ENCODE results near the gene UBE2E2.

The UBE2E2 gene

DNA sequence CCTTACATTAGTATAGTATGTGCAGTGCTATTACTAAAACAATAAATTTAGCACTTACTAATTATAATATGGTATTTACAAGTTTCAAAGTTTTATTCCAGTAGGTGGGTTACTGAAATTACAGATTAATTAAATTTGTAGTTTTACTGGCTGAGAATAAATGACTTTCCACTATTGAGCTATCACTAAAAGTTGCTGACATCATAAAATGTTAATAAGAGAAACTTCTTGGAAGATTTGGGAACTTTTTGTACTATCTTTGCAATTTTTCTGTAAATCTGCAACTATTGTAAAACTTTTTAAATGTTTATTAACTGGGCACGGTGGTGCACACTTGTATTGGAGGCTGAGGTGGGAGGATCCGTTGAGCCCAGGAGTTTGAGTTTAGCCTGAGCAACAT is 247.7 kb downstream of the UBE2E2 start:
- no peak for DNase-seq

DNA sequence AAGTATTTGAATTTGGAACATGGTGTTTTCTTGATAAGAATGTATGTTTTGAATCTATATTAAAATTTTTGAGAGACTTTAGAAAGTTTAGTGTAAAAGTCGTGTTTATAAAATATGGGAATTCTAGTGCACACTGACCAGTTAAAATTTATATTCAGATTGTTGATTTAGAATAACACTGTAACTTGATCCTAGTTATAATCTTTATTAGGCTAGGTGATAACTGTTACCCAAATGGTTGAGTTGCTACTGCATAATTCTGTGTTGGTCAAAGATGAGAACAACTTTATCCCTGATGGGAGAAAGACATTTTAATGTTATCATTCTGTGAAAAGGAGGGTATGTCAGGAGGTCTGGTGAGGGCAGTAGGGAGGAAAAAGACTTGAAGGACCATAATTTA is 249.3 kb downstream of the UBE2E2 start:
- DNase-seq: no peak

DNA sequence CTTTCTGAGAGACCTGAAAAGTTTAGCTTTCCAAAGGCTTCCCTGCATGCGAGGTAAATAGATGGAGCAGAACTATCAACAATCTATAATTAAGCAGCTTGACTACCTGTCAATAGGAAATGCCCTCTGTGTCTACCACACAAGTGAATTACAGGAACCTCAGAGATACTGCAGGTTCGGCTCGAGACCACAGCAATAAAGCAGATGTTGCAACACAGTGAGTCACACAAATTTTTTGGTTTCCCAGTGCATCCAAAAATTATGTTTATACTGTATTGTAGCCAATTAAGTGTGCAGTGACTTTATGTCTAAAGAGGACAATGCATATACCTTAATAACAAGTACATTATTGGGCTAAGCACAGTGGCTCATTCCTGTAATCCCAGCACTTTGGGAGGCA is 252.0 kb downstream of the UBE2E2 start:
- no peak for DNase-seq

DNA sequence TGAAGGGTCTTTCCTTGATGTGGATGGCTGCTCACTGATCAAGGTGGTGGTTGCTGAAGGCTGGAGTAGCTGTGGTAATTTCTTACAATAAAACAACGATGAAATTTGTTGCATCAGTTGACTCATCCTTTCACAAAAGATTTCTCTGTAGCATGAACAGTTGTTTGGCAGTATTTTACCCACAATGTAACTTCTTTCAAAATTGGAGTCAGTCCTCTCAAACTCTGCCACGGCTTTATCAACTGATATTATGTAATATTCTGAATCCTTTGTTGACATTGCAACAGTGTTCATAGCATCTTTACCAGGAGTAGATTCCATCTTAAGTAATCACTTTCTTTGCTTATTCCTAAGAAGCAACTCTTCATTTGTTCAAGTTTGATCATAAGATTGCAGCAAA is 252.6 kb downstream of the UBE2E2 start:
- no peak for DNase-seq

DNA sequence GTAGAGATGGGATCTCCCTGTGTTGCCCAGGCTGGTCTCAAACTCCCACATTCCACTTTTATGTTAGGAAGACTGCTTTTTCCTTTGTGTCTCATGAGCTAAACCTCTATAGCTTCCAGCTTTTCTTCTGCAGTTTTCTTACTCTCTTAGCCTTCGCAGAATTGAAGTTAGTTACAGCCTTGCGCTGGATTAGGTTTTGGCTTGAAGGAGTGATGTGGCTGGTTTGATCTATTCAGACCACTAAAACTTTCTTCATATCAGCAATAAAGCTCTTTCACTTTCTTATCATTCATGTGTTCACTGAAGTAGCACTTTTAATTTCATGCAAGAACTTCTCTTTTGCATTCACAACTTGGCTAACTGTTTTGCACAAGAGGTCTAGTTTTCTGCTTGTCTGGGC is 254.6 kb downstream of the UBE2E2 start:
- no peak for DNase-seq

DNA sequence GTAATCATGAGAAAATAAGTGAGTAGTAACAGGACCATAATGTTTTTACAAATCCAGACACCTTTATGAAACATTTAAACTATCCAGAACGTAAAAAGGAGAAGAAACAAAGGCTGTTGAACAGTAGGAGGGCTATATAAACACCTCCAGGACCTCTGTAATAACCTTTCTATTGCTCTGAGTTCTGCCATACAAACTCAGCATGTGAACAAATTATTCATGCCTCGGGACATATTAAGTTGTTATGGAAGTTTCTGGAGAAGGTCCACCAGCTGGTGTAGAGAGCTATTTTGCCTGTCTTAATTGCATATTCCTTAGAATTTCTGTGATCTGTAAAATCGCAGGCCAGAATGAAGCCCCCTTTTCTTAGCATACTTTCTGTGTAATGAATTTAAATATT is 256.3 kb downstream of the UBE2E2 start:
- no peak for DNase-seq

DNA sequence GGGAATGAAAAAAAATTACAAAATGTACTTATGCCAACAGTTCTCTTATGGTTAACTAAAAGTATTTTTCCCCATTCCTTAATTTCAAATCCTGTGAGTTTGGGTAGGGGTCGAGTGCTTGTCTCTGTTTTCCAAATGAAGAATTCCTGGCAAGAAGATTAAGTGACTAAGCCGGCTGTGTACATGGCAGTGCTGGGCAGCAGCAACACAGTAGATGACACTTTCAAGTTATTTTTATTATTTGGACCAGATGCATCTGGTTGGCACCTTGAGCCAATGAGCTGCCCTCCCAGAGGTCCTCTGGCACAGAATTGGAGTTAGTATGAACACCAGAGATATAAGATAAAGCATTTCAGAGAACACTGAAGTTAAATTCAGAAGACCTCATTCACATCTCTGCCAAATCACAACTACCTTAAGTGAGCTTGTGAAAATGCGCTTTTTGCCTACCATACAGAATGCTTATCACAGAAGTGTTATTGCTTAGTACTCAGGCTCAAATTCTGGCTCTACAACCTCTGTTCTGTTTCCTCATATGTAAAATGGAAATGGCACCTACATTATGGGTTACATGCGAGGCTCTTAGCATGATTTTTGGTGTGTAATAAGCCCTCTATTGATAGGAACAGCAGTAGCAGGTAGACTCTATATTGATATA is 256.9 kb downstream of the UBE2E2 start:
- DNase-seq: no peak

DNA sequence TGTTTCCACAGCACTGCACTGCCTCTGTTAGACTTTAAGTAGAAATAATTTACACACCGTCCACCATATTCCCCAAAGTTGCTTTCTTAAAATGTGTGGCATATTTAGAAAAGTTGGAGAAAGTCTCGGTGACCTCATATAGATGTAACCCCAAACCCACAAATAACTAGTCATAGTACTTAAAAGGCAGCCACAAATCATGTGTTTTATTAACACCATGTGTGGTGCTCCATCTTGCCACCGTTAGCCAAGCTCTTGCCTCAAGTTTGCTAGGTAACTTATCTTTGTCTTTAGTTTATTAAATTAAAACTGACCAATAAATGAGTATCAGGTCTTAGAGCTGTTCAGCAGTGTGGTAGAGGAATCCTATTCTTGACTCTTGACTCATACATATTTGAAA is 257.9 kb downstream of the UBE2E2 start:
- no peak for DNase-seq

DNA sequence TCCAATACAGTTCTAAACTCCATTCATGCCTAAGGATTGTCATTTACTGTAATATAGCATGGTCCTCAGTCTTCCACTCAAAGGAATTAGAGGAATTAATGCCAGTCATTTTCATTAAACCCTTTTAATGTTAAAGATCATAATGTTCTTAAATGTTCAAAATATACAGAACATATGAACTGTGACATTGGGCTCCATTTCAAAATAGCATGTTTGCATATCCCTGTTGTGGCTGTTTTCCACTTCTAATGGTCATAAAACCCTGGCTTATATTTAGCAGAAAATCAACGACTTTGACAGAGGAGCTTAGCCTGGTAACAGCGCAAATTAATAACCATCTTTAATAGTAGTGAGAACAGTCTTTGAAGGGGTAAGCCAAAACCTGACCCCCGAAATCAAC is 260.7 kb downstream of the UBE2E2 start:
- DNase-seq: no peak

DNA sequence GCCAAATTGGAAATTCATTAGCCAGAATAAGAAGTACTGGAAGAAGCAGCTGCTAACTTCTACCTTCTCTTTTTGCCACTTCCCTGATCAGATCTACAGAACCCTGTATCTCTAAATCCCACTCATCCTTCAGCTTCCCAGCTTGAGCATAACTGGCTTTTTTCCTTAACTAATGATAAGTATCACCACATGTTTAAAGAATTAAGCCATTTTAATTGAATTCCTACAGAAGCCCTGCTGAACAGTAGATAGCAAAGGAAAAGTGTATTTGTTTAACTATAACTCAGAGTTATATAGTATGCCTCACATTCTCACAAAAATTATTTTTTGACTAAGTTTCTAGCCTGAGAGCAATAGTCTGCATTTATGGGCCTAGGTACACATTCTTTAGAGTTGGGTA is 262.4 kb downstream of the UBE2E2 start:
- no peak for DNase-seq

DNA sequence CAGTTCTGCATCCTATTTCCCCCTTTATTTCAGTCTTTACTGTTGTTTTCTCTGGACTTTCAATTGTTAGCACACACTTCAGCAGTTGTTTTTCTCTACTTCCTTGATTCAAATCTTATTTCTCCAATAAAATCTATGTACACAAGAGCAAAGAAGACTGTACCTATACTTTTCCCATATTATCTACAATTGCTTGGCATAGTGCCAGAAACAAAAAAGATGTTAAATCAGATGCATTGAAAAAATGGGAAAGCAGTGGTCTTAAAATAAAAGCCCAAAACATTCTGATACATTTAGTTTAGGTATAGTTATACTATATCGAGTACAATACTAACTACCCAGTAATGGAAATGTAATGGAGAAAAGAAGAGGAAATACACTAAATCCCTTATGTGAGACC is 265.1 kb downstream of the UBE2E2 start:
- DNase-seq: no peak

DNA sequence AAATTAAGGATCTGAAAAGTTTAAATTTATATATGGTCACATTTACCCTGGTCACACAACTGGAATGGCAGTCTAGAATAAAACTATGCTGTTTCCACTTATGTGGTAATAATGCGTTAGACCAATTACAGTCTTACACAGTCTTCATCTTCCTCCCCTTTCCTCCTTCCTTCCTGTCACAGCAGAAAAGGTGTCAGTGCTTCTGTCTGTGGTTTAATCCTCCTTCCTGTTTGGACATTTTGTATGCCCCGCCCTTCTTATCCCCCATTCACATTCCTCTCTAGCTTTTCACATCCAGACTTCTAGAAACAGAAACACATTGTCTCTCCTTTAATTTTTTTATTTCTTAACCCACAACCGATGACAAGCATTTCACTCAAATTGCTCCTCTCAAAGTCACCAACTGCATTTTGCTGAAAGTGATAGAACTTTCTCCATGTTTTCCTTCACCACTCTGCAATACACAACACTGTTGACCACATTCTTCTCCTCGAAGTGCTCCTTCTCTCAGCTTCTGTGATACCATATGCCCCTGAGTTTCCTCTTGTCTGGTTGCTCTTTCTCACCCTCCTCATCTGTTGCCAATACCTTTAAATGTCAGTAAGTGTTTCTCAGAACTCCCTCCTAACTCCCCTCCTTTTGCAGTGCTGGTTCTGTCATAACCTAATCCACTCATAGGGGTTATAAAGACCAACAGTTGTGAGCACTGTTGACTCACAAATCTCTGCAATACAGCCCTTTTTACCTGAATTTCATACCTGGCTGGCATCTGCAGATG is 271.6 kb downstream of the UBE2E2 start:
- no peak for DNase-seq

DNA sequence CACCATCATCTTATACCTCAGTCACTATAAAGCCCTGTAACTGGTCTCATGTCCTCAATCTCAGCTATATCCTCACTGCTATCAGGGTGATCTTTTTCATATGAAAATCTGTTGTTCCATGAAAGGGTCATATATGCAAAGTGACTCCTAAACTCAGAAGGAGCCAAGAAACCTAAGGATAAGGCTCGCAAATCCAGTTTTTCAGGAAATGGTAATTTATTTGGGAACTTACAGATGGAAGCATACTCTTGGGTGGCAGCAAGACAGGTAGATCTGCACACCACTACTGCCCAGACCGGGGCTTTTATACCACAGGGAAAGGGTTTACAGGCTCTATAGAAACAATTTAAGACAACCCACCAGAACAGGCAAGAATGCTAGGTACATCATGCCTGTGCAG is 272.3 kb downstream of the UBE2E2 start:
- DNase-seq: no peak

DNA sequence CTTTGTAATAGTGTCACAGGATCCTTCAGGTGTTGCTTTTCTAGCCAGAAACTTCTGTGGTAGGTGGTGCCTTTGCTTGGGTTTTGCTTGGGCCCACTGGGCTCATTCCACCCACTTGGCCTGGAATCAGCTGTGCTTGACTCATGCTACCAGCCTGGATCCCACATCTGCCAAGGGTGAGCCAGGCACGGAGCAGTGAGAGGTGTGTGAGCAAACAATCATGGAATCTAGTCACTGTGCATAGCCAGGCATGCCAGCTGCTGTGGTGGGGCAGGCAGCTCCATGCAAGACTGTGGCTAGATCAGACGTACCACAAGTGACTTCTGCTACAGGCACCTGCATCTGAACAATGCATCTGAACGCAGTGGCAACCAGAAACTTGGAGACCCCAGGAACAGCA is 275.9 kb downstream of the UBE2E2 start:
- DNase-seq: no peak

DNA sequence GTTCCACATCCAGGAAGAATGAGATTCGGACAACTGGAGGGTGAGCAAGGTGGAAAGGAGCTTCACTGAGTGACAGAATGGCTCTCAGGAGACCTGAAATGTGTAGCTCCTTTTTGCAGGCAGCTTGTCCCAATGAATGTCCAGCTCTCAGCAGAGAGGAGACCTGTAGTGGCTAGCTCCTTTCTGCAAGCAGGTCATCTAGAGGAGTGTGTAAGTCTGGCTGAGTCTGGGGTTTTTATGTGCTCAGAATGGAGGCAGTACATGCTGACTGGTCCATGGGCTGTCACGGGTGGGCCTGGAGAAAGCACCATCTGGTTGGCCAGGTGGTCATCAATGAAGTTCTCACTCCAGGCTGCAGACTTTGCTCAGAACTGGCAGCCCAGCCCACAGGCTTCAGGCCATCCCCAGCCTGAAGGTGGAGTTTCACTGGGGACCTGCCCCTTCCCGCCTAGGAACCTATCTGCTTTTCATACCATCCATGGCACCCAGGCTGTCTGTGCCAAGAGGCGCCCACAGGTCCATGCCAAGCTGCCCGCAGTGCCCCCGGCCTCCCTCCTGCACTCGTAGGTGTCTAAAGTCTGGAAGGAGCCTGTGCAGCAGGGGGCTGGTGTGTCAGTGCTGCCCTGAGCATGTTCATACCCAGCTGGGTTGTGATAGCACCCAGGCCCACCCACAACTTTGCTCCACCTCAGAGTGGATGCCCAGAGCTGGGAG is 276.6 kb downstream of the UBE2E2 start:
- DNase-seq: no peak

DNA sequence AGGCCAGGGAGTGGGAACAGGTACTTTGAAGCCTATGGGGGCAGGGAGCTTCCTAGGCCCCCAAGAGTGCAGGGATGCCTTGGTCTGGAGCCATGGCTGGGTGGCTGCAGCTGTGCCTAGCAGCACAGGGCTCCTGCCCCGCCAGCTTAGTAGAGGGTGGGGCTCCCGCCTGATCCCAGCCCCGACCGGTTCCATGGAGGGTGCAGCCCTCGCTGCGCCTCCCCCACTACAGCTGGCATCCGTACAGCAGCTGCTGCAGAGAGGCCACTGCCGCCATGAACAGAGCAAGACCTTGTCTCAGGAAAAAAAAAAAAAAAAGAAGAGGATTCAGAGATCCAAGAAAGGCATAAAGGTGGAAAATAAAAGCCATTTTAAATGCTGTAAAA is 277.2 kb downstream of the UBE2E2 start:
- no peak for DNase-seq

DNA sequence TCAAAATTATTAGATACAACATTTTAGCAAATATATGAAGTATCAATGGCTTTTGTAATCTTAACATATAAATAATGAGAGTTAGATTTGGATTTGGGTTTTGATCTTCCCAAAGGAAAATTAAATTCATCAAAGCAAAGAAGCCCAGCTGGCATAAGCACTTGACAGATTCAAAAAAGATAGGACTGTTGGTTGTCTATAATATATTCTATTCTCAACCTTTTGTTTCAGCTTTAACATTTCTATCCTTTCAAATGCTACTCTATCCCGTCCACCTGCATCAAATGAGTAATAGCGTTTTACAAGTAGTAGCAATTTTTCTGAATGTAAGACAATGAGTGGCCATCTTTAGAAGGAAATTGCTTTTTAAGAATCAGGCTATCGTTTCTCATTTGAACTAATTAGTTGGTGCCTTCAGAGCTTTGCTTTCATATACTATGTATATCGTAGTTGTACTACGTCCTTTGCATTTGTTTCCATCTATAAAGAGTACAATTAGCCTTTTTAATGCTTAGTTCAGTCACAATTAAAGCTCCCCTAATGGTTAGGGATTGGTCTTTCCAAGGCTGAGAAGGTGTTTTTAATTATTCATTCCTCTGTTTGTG is 278.0 kb downstream of the UBE2E2 start:
- no peak for DNase-seq

DNA sequence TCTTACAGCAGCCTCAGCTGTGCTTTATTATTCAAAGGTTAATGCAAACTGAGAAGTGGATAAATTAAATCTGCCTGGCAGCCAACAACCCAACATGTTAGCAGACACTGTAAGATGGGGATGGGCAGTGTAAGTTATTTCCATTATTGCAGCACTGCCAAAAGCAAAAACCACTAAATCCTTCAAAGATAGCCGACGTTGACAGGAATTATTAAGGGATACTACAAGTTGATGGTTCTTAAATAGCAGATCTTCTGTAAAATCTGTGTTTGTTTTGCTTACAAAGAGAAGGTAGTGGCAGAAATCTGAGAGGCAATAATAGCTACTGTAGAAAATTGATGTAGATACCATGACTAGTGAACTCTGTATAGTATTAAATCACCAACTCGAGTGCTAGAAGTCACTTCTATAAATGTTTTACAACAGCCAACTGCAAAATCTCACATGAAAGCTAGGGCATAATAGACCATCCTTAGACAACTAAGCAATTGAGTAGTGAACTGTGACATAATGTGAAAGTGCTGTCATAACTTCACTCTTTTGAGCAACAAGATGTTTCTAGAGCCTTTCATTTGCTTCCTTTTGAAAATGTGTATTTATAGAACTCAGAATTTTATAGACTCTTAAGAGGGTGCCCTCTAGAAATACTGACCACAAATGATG is 278.6 kb downstream of the UBE2E2 start:
- DNase-seq: no peak

DNA sequence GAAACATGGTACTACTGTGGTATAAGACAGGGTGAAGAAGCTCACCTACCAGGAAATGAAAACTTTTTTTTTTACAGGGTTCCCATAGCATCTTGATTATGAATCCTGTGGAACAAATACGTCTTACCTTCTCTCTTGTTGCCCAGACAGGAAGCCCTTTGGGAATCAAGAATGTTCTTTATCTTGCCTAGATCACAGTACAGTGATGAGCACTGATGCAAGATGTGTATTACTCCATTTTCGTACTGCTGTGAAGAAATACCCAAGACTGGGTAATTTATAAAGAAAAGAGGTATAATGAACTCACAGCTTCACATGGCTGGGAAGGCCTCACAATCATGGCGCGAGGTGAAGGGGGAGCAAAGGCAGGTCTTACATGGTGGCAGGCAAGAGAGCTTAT is 281.3 kb downstream of the UBE2E2 start:
- DNase-seq: no peak

DNA sequence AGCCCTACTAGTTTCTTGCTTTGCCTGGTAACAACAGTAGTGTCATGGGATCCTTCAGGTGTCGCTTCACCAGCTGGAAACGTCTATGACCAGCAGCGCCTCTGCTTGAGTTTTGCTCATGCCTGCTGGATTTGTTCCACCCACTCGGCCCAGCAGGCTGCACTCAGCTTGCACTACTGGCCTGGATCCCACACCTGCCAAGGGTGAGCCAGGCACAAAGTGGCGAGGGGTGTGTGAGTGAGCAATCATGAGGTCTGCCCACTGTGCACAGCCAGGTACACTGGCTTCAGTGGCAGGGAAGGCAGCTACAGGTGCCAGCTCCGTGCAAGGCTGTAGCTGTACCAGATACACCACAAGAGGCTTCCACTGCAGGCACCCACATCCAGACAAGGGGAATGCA is 282.8 kb downstream of the UBE2E2 start:
- no peak for DNase-seq

DNA sequence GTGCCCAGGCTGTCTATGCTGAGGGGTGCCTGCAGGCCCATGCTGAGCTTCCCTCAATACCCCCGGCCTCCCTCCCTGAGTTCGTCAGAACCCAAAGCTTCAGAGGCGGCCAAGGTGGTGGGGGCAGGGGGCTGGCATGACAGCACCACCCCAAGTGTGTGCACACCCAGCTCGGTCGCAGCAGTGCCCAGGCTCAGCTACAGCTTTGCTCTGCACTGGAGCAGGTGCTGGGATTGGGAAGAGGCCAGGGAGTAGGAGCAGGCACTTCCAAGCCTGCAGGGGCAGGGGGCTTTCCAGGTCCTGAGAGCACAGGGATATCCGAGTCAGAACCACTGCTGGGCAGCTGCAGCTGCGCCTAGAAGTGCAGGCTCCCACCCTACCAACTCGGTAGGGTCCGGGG is 283.9 kb downstream of the UBE2E2 start:
- no peak for DNase-seq

DNA sequence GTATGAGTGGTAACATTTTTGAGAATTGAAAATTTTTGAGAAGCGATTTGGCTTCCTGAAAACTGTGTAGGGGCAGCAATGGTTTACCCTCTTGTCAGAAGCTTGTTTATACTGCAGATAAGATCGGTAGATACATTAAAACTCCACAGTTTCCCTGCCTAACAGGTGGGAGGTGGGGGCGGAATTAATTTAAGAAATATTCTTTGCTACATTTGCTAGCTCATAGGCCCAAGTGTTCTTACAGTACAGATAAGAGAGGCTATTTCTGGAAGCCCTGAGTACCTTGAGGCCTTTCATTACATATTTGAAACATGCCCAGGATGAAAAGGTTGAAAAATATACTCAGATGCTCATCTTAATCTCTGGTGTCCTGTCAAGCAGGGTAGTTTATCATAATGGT is 285.5 kb downstream of the UBE2E2 start:
- DNase-seq: no peak

Measured in RPMI8226 (cell line).